AG09309 (cell line): ENCODE results near the gene CASKIN1.
A peak's percentile ranks its signal among the peaks of the same experiment; 100 is the strongest.

Experiments
- DNase-seq: peaks from one replicate; pipeline ENCODE4 v3.0.0-alpha.2; 2010; ENCODE audit warnings: low read depth
- H3K4me3 ChIP-seq: 2 replicates; pipeline ENCODE4 v1.5.1; 2011; ENCODE audit warnings: mild to moderate bottlenecking, low read depth, low read length, moderate library complexity; ENCODE audit not compliant: control insufficient read depth
- CTCF ChIP-seq: IDR thresholded peaks from 2 replicates; pipeline ENCODE4 v1.5.1; 2011; ENCODE audit warnings: mild to moderate bottlenecking, low read depth, low read length, inconsistent platforms; ENCODE audit not compliant: insufficient read depth, control insufficient read depth; ENCODE audit errors: missing control alignments

Gene CASKIN1

GRCh38 chr16:2226918-2227317, 30.5 kb upstream of the CASKIN1 start:
- TF ChIP-seq CTCF, result no peak
- H3K4me3 ChIP-seq, result no peak overlapping the region
- DNase-seq, result no peak

- no peak for TF ChIP-seq CTCF
- no peak overlapping the region for H3K4me3 ChIP-seq
- DNase-seq, result no peak
These were observed 29.9 kb upstream of the CASKIN1 start for GRCh38 chr16:2226245-2226793.

- peak; percentile 31 for TF ChIP-seq CTCF
- DNase-seq, result peak; percentile 11
- H3K4me3 ChIP-seq, result peak overlapping the region; percentile 83
These were observed 27.6 kb upstream of the CASKIN1 start for GRCh38 chr16:2223942-2224486.

GRCh38 chr16:2223221-2223941, 27.0 kb upstream of the CASKIN1 start, which contains the start of gene E4F1:
TSS of gene E4F1 (plus strand) at chr16:2223591. CDS start at chr16:2223614, 23 bp downstream.
- TF ChIP-seq CTCF, result no peak
- peak; percentile 94 for DNase-seq
- H3K4me3 ChIP-seq, result peak within 1 kb of the TSS; percentile 83

- H3K4me3 ChIP-seq, result no peak overlapping the region
- DNase-seq, result no peak
- TF ChIP-seq CTCF, result no peak
These were observed 19.9 kb upstream of the CASKIN1 start for GRCh38 chr16:2216330-2216729.

GRCh38 chr16:2214719-2214968, 18.2 kb upstream of the CASKIN1 start, which contains the start of gene PGP:
TSS of gene PGP (minus strand) at chr16:2214840. CDS start at chr16:2214777, 63 bp downstream.
- DNase-seq, result no peak
- H3K4me3 ChIP-seq, result peak within 1 kb of the TSS; percentile 80
- TF ChIP-seq CTCF, result no peak
